H1 (cell line): ENCODE measurements around the gene BHLHE23. TPM values are rescaled to one million over a fixed set of nuclear protein-coding genes. Genes with fewer than 3 reads are reported as not detected.

Experiments used
- CTCF ChIA-PET: fragments of 300-600 bp; sonication (Branson Sonifier 250); formaldehyde crosslinking; loops from one replicate; lab custom pipeline; 2021; ENCODE audit not compliant: partially characterized antibody; lab: Charles Lee
- POLR2A ChIA-PET: fragments of 300-600 bp; sonication (Branson Sonifier 250); formaldehyde crosslinking; loops from one replicate; lab custom pipeline; 2021; ENCODE audit warnings: inconsistent platforms; ENCODE audit not compliant: partially characterized antibody; lab: Charles Lee
- DNase-seq, 2 experiments: peaks; one replicate each; pipeline versions ENCODE4 v3.0.0 to v3.0.0-alpha.2; 2010 to 2022; ENCODE audit warnings: low spot score in 2 of 2, low read depth in 1 of 2, mixed read lengths in 1 of 2
- FAIRE-seq: peaks from 2 replicates; lab custom pipeline; 2011; peaks lifted over from hg19 to GRCh38; lab: Jason Lieb, UNC
- H2AFZ ChIP-seq: 2 replicates; pipeline ENCODE4 v1.8.1; 2012; ENCODE audit warnings: low read length, inconsistent platforms
- H2AK5ac ChIP-seq: 2 replicates; pipeline ENCODE4 v1.6.1; 2013; ENCODE audit warnings: low read depth, low read length
- H2BK120ac ChIP-seq: replicated peaks from 2 replicates; pipeline ENCODE3; 2013; ENCODE audit warnings: low read depth, low read length, inconsistent platforms
- H2BK12ac ChIP-seq: 2 replicates; pipeline ENCODE4 v1.6.1; 2013; ENCODE audit warnings: low read depth, low read length
- H2BK15ac ChIP-seq: 2 replicates; pipeline ENCODE4 v1.6.1; 2013; ENCODE audit warnings: low read length
- H2BK20ac ChIP-seq: 2 replicates; pipeline ENCODE4 v1.6.1; 2013; ENCODE audit warnings: low read length
- H2BK5ac ChIP-seq: 2 replicates; pipeline ENCODE4 v1.6.1; 2013; ENCODE audit warnings: low read depth, low read length
- H3K14ac ChIP-seq: 2 replicates; pipeline ENCODE4 v1.6.1; 2013; ENCODE audit warnings: inconsistent platforms; ENCODE audit not compliant: insufficient read length
- H3K18ac ChIP-seq: 2 replicates; pipeline ENCODE4 v1.6.1; 2013; ENCODE audit warnings: low read length; ENCODE audit errors: extremely low read depth
- H3K23ac ChIP-seq: 2 replicates; pipeline ENCODE4 v1.6.1; 2013; ENCODE audit warnings: inconsistent platforms; ENCODE audit not compliant: insufficient read length
- H3K23me2 ChIP-seq: 2 replicates; pipeline ENCODE4 v1.6.1; 2013; ENCODE audit warnings: low read depth, low read length
- H3K27ac ChIP-seq: 2 replicates; pipeline ENCODE4 v1.6.1; 2011; ENCODE audit warnings: low read depth, low read length, inconsistent platforms
- H3K27me3 ChIP-seq, 4 experiments: replicated peaks in 1 of 4; 1 replicate in 1 of 4; 2 replicates in 3 of 4; pipeline versions ENCODE4 v1.6.1 to v1.8.1; 2011 to 2013; ENCODE audit warnings: low read length in 3 of 4, mild to moderate bottlenecking in 3 of 4, inconsistent platforms in 2 of 4, mixed read lengths in 2 of 4, moderate library complexity in 1 of 4; ENCODE audit not compliant: control insufficient read depth in 3 of 4, insufficient read depth in 3 of 4; ENCODE audit errors: extremely low read depth in 1 of 4
- H3K36me3 ChIP-seq, 4 experiments: 2 replicates each; pipeline versions ENCODE4 v1.6.1 to v1.8.1; 2011 to 2013; ENCODE audit warnings: mild to moderate bottlenecking in 4 of 4, low read length in 3 of 4, moderate library complexity in 2 of 4, control low read depth in 1 of 4, inconsistent platforms in 1 of 4; ENCODE audit not compliant: insufficient read depth in 4 of 4, control insufficient read depth in 2 of 4
- H3K4ac ChIP-seq: replicated peaks from 2 replicates; pipeline ENCODE3; 2013; ENCODE audit warnings: low read length, low read depth, mixed read lengths, inconsistent platforms; ENCODE audit not compliant: insufficient read length
- H3K4me1 ChIP-seq, 4 experiments: replicated peaks in 1 of 4; 1 replicate in 1 of 4; 2 replicates in 3 of 4; pipeline versions ENCODE4 v1.6.1 to v1.8.1; 2011 to 2013; ENCODE audit warnings: low read length in 3 of 4, inconsistent platforms in 2 of 4, mixed read lengths in 1 of 4; ENCODE audit not compliant: insufficient read depth in 4 of 4, control insufficient read depth in 3 of 4
- H3K4me2 ChIP-seq, 2 experiments: 2 replicates each; pipeline versions ENCODE4 v1.6.1 to v1.8.1; 2011 to 2013; ENCODE audit warnings: low read depth in 2 of 2, low read length in 2 of 2, control low read depth in 1 of 2, inconsistent platforms in 1 of 2, mild to moderate bottlenecking in 1 of 2; ENCODE audit not compliant: insufficient read depth in 1 of 2
- H3K4me3 ChIP-seq, 4 experiments: fragments of 200-600, 300-600 bp in 1 of 4; sonication (generic), shearing (Covaris generic), sonication (Bioruptor Twin) in 1 of 4; 2 replicates each; pipeline versions ENCODE4 v1.5.1 to v1.8.1; 2011 to 2016; ENCODE audit warnings: low read length in 4 of 4, low read depth in 3 of 4, control low read depth in 2 of 4, inconsistent platforms in 2 of 4, mild to moderate bottlenecking in 2 of 4, mixed read lengths in 1 of 4, moderate library complexity in 1 of 4; ENCODE audit not compliant: insufficient read depth in 2 of 4; ENCODE audit errors: extremely low read depth in 1 of 4
- H3K56ac ChIP-seq: replicated peaks from 2 replicates; pipeline ENCODE3; 2013; ENCODE audit warnings: low read depth, mild to moderate bottlenecking, mixed read lengths, low read length, inconsistent platforms; ENCODE audit not compliant: insufficient read length
- H3K79me1 ChIP-seq: 2 replicates; pipeline ENCODE4 v1.6.1; 2013; ENCODE audit warnings: low read depth, low read length, control low read depth
- H3K79me2 ChIP-seq, 2 experiments: 2 replicates each; pipeline versions ENCODE4 v1.6.1 to v1.8.1; 2012 to 2013; ENCODE audit warnings: low read length in 2 of 2, mild to moderate bottlenecking in 2 of 2, inconsistent platforms in 1 of 2; ENCODE audit not compliant: insufficient read depth in 2 of 2, control insufficient read depth in 1 of 2
- H3K9ac ChIP-seq, 4 experiments: replicated peaks in 1 of 4; 1 replicate in 1 of 4; 2 replicates in 3 of 4; pipeline versions ENCODE4 v1.6.1 to v1.8.1; 2011 to 2013; ENCODE audit warnings: low read depth in 3 of 4, low read length in 3 of 4, control low read depth in 2 of 4, mild to moderate bottlenecking in 2 of 4, moderate library complexity in 2 of 4, inconsistent platforms in 1 of 4; ENCODE audit errors: extremely low read depth in 1 of 4
- H3K9me3 ChIP-seq, 2 experiments: 2 replicates each; pipeline versions ENCODE4 v1.6.1 to v1.8.1; 2012 to 2013; ENCODE audit warnings: mild to moderate bottlenecking in 2 of 2, moderate library complexity in 2 of 2, control low read depth in 1 of 2, inconsistent platforms in 1 of 2, low read depth in 1 of 2, low read length in 1 of 2, mixed read lengths in 1 of 2; ENCODE audit not compliant: insufficient read depth in 2 of 2
- H4K20me1 ChIP-seq, 2 experiments: replicated peaks in 1 of 2; 2 replicates each; pipeline versions ENCODE3 to v1.8.1; 2011 to 2013; ENCODE audit warnings: inconsistent platforms in 2 of 2, low read length in 2 of 2, mild to moderate bottlenecking in 1 of 2; ENCODE audit not compliant: insufficient read depth in 2 of 2, control insufficient read depth in 1 of 2
- H4K5ac ChIP-seq: 2 replicates; pipeline ENCODE4 v1.6.1; 2013; ENCODE audit warnings: low read length, low read depth, mixed read lengths, inconsistent platforms; ENCODE audit not compliant: insufficient read length
- H4K8ac ChIP-seq: 2 replicates; pipeline ENCODE4 v1.8.0; 2013; ENCODE audit warnings: mild to moderate bottlenecking, moderate library complexity, low read length, inconsistent platforms; ENCODE audit not compliant: insufficient read depth; ENCODE audit errors: extremely low read depth
- H4K91ac ChIP-seq: replicated peaks from 2 replicates; pipeline ENCODE3; 2013; ENCODE audit warnings: low read length, mixed read lengths, inconsistent platforms; ENCODE audit not compliant: insufficient read length
- BCL11A ChIP-seq, 2 experiments: IDR thresholded peaks; one replicate each; pipeline ENCODE4 v1.6.1; 2011; ENCODE audit warnings: low read depth in 2 of 2, low read length in 2 of 2, mild to moderate bottlenecking in 2 of 2
- CEBPB ChIP-seq: IDR thresholded peaks from 2 replicates; pipeline ENCODE4 v1.6.1; 2012; ENCODE audit warnings: low read depth, low read length
- CHD2 ChIP-seq: IDR thresholded peaks from 2 replicates; pipeline ENCODE4 v1.6.1; 2012; ENCODE audit warnings: low read length, improper control_type of control experiment
- RFX5 ChIP-seq: IDR thresholded peaks from 2 replicates; pipeline ENCODE4 v1.6.1; 2011; ENCODE audit warnings: low read depth, low read length, improper control_type of control experiment, borderline replicate concordance
- RXRA ChIP-seq: IDR thresholded peaks from 2 replicates; pipeline ENCODE4 v1.6.1; 2011; ENCODE audit warnings: low read depth, mild to moderate bottlenecking, low read length, moderate library complexity; ENCODE audit not compliant: insufficient read depth
- SP2 ChIP-seq: IDR thresholded peaks from 2 replicates; pipeline ENCODE4 v1.6.1; 2012; ENCODE audit warnings: mild to moderate bottlenecking, low read length, inconsistent platforms
- WGBS, 2 experiments: shearing (Covaris generic) in 1 of 2; methylation state at CpG; one replicate each; pipeline versions ENCODE4 v1.1.6 to v1.1.7; 2013 to 2015; ENCODE audit warnings: low lambda C conversion rate in 2 of 2, mixed read lengths in 2 of 2, inconsistent platforms in 1 of 2, low coverage in 1 of 2, missing lambda C conversion rate in 1 of 2; ENCODE audit not compliant: insufficient replicate concordance in 2 of 2, insufficient coverage in 1 of 2, insufficient read length in 1 of 2; ENCODE audit errors: extremely low coverage in 1 of 2, missing lambda C conversion rate in 1 of 2; 5-methylcytosine and 5-hydroxymethylcytosine counted together
- polyA plus RNA-seq, 7 experiments: library from polyadenylated mRNA; depleted of rRNA in 3 of 7; stranded (reverse) in 5 of 7; unstranded in 2 of 7; fragments of >200 nt in 5 of 7; fragments of 200-250 nt in 2 of 7; gene quantifications; 1 replicate in 5 of 7; 2 replicates in 1 of 7; 4 replicates in 1 of 7; pipeline versions ENCODE4 v1.2.1 to v1.2.3, GENCODE V29; 2011 to 2013; ENCODE audit warnings: missing spikeins in 2 of 7, mixed read lengths in 2 of 7
- total RNA-seq: library from RNA; stranded (reverse); fragmentation: NEBNext Ultra II Directional; extraction: Animal tissue kit (Norgen Biotek cat#: 25700); gene quantifications from 2 replicates; pipeline ENCODE4 v1.2.1, GENCODE V29; 2021
- TF ChIP-seq, protein P1 (sequence below): IDR thresholded peaks from 2 replicates; pipeline ENCODE4 v1.6.1; 2012; ENCODE audit warnings: low read length, inconsistent platforms

The BHLHE23 gene
- total and polyA plus RNA-seq, 2 of the 8 experiments (the other 6 are each of a cell fraction or from before 2014, with no cell fraction given), result 0.47 TPM; not detected in 1

DNA sequence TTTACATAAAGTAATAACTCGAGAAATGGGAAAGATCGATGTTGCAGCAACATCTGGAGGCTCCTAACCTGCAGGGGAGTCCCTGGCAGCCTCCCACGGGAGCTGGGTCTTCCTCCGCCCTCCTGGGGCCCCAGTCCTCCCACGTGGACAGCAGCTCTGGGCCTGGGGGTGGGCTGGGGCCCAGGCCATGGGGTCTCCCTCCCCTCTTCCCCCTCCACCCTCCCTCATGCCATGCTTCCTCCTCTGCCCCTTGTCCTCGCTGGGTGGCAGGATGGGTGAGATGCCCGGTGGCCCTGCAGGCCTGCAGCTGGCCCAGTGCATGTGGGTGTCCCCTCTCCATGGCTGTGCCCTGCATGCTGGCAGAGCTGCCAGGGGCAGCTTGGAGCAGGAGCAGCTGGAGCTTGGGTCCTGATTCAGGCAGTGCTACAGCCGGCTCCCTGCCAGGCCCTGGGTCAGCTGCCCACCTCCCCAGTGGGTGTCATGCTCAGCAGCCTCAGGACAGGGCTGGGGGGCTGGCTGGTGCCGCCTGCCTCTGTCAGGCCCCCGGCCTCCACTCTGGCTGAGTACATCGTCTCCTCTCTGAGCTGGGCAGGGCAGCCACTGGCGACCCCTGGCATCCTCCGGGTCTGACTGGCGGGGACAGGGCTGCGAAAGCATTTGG, 48.9 kb upstream of the BHLHE23 start:
- Histone ChIP-seq H3K23me2 (peaks cover 4% of the 10 kb centered on the region; the same call in 1 of the 2 replicates), H3K9me3 (no peaks in the 10 kb centered on the region), H3K4me2 (peak overlapping the region; percentile 2 to 63; a peak in 1 of 4 replicates), H4K91ac (no peak overlapping the region), H2AFZ (no peak overlapping the region), H4K20me1 (no peaks in the 10 kb centered on the region), H3K4me3 (peak overlapping the region in 1 of 4 experiments; percentile 41; a peak in 1 of 8 replicates), H4K8ac (no peak overlapping the region), H3K23ac (no peak overlapping the region), H2BK20ac (no peak overlapping the region), H3K79me1 (no peaks in the 10 kb centered on the region), H2BK120ac (no peak overlapping the region), H3K56ac (no peak overlapping the region), H3K36me3 (no peaks in the 10 kb centered on the region), H2AK5ac (no peak overlapping the region), H3K9ac (no peak overlapping the region), H2BK5ac (no peak overlapping the region), H3K27me3 (no peaks in the 10 kb centered on the region; a peak in 2 of 7 replicates), H3K27ac (no peak overlapping the region), H2BK12ac (no peak overlapping the region), H3K4ac (no peak overlapping the region), H3K14ac (no peak overlapping the region), H3K4me1 (peaks cover 0 to 2% (median 0%) of the 10 kb centered on the region in 4 experiments; a peak in 2 of 7 replicates), H3K79me2 (no peaks in the 10 kb centered on the region)
- DNase-seq, result no peak
- WGBS, 2 experiments, result 80% methylated on average over 13 of the region's 15 CpGs; no CpG with 5 or more reads in 1 of the 2 experiments
- no peak for FAIRE-seq
- ChIA-PET CTCF (interaction anchor here (0.5 to 3.5 kb wide), 38 partner anchors 8 to 168 kb away, joined by 3 to 21 read pairs (median 4); no protein-coding TSS in a partner anchor), POLR2A (interaction anchor here (1.0 kb wide), 2 partner anchors 25 to 124 kb away, joined by 5 read pairs; no protein-coding TSS in a partner anchor)
- no peak for TF ChIP-seq CHD2
- TF ChIP-seq CEBPB, result no peak
- TF ChIP-seq RXRA, result no peak
- TF ChIP-seq BCL11A (IDR thresholded peaks at IDR 0.05; ENCODE audit: low read depth in 2 of 2, low read length in 2 of 2), result no peak
- no peak for TF ChIP-seq RFX5
- TF ChIP-seq, protein P1, sequence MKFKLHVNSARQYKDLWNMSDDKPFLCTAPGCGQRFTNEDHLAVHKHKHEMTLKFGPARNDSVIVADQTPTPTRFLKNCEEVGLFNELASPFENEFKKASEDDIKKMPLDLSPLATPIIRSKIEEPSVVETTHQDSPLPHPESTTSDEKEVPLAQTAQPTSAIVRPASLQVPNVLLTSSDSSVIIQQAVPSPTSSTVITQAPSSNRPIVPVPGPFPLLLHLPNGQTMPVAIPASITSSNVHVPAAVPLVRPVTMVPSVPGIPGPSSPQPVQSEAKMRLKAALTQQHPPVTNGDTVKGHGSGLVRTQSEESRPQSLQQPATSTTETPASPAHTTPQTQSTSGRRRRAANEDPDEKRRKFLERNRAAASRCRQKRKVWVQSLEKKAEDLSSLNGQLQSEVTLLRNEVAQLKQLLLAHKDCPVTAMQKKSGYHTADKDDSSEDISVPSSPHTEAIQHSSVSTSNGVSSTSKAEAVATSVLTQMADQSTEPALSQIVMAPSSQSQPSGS, result no peak
- TF ChIP-seq SP2, result no peak
- TF ChIP-seq, all 59 proteins: peak for 0
- Histone ChIP-seq H2BK15ac (no peak overlapping the region), H3K18ac (no peak overlapping the region), H4K5ac (no peak overlapping the region)
